Fibroblast of lung (primary cell): ENCODE data around the gene NCKIPSD.

ENCODE experiments used
- EZH2 ChIP-seq: IDR thresholded peaks from 2 replicates; pipeline ENCODE4 v1.5.1; 2012; ENCODE audit warnings: low read length, control low read depth, mild to moderate bottlenecking; ENCODE audit errors: missing control alignments
- TF ChIP-seq, protein P1 (sequence below), 2 donors: IDR thresholded peaks in 1 of 2; conservative IDR thresholded peaks in 1 of 2; 1 replicate in 1 of 2; 2 replicates in 1 of 2; pipeline ENCODE4 v1.5.1; 2011 to 2012; ENCODE audit warnings: low read length in 2 of 2, control low read depth in 1 of 2, inconsistent platforms in 1 of 2, low read depth in 1 of 2, mild to moderate bottlenecking in 1 of 2

DNA sequence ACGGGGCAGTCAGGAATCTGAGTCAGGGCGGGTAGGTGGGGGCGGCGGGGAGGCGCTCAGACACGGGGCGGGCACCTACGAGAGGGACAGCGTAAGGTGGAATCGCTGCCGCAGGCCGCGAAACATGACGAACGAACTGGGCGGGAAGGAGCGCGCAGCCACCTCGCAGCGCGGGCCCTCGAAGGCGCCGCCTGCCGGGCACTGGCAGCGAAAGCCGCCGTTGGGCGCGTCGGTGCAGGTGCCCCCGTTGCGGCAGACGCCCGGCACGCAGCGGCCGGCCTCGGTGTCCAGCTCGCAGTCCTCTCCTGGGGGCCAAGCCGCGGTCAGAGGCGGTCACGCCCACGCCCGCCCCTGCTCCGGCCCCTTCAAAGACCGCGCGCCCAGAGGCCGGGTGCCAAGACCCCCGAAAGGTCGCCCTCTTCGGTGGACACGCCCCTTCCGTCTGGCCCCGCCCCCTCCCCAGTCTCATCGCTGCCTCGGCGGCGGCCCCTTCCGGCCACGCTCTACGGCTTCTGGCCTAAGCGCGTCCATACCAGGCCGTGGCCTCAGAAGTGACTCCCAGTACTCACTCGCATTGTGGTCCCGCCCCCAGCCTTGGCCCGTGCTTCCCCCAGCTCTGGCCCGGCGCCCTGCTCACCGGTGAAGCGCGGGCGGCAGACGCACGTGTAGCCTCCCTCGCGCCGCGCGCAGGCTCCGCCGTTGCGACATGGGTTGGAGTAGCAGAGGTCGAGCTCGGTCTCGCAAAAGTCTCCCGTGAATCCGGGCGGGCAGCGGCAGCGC lies 29.5 kb downstream of the NCKIPSD start:
- TF ChIP-seq, protein P1, sequence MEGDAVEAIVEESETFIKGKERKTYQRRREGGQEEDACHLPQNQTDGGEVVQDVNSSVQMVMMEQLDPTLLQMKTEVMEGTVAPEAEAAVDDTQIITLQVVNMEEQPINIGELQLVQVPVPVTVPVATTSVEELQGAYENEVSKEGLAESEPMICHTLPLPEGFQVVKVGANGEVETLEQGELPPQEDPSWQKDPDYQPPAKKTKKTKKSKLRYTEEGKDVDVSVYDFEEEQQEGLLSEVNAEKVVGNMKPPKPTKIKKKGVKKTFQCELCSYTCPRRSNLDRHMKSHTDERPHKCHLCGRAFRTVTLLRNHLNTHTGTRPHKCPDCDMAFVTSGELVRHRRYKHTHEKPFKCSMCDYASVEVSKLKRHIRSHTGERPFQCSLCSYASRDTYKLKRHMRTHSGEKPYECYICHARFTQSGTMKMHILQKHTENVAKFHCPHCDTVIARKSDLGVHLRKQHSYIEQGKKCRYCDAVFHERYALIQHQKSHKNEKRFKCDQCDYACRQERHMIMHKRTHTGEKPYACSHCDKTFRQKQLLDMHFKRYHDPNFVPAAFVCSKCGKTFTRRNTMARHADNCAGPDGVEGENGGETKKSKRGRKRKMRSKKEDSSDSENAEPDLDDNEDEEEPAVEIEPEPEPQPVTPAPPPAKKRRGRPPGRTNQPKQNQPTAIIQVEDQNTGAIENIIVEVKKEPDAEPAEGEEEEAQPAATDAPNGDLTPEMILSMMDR (conservative IDR thresholded peaks at IDR 0.05 in 1 of 2, IDR thresholded peaks at IDR 0.05 in 1 of 2; ENCODE audit: low read depth in 1 of 2, low read length in 2 of 2), result peak; percentile 31 to 56
- no peak for TF ChIP-seq EZH2
